Amniotic stem cell (primary cell): ENCODE results near the gene ERCC2.

ENCODE experiments used
- DNase-seq: peaks from one replicate; lab custom pipeline; 2025; lab: John Stamatoyannopoulos, UW

ERCC2 gene

GRCh38 chr19:45303269-45304060 lies 66.9 kb downstream of the ERCC2 start:
- no peak for DNase-seq

GRCh38 chr19:45302416-45302815 lies 68.0 kb downstream of the ERCC2 start:
- DNase-seq: no peak
